ENCODE measurements around the gene ANKRD26.

Gene ANKRD26

DNA sequence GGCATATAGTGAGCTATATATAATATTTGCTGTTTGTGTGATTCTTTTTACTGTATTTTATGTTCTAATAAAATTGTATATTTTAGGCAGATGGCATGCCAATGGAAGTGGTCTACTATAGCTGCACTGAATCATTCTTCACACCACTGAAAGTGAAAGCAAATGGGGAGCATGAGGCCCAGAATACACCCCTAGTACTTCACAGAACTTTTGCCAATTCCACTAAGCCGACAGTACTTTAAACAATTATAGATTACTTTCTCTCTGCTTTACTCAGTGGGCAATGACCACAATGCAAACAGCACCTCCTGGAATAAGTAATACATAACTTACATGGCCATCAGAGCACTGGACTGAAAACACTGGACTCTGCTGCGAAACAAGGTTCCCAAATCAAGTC, 70.2 kb downstream of the ANKRD26 start:
- H3K4me3 ChIP-seq (ENCODE audit: low read depth, low read length): no peak overlapping the region
- TF ChIP-seq, protein P1, sequence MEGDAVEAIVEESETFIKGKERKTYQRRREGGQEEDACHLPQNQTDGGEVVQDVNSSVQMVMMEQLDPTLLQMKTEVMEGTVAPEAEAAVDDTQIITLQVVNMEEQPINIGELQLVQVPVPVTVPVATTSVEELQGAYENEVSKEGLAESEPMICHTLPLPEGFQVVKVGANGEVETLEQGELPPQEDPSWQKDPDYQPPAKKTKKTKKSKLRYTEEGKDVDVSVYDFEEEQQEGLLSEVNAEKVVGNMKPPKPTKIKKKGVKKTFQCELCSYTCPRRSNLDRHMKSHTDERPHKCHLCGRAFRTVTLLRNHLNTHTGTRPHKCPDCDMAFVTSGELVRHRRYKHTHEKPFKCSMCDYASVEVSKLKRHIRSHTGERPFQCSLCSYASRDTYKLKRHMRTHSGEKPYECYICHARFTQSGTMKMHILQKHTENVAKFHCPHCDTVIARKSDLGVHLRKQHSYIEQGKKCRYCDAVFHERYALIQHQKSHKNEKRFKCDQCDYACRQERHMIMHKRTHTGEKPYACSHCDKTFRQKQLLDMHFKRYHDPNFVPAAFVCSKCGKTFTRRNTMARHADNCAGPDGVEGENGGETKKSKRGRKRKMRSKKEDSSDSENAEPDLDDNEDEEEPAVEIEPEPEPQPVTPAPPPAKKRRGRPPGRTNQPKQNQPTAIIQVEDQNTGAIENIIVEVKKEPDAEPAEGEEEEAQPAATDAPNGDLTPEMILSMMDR (IDR thresholded peaks at IDR 0.05; ENCODE audit: control insufficient read depth, extremely low read depth, insufficient read depth): no peak
- DNase-seq (ENCODE audit: low read depth): no peak

DNA sequence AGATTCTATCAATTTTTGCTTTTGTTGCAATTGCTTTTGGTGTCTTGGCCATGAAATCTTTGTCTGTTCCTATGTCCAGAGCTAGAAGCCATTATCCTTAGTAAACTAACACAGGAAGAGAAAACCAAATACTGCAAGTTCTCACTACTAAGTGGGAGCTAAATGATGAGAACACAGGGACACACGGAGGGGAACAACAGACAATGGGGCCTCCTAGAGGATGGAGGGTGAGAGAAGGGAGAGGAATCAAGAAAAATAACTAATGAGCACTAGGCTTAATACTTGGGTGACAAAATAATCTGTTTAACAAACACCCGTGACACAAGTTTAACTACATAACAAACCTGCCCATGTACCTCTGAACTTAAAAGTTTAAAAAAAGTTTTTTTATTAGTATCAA, 78.2 kb downstream of the ANKRD26 start:
- TF ChIP-seq, protein P1 (IDR thresholded peaks at IDR 0.05; ENCODE audit: control insufficient read depth, extremely low read depth, insufficient read depth): no peak
- no peak for DNase-seq (ENCODE audit: low read depth)
- H3K4me3 ChIP-seq (ENCODE audit: low read depth, low read length): no peak overlapping the region

DNA sequence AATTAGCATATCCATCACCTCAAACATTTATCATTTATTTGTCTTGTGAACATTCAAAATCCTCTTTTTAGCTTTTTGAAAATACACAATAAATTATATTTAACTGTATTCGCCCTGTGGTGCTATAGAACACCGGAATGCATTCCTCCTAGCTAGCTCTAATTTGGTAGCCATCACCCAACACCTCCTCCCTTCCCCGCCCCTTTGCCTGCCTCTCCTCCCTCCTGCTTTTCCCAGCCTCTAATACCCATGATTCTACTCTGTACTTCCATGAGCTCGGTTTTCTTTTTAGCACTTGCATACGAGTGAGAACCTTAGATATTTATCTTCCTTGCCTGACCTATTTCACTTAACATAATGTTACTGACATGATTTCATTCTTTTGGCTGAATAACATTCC, 80.1 kb downstream of the ANKRD26 start:
- no peak overlapping the region for H3K4me3 ChIP-seq (ENCODE audit: low read depth, low read length)
- TF ChIP-seq, protein P1 (IDR thresholded peaks at IDR 0.05; ENCODE audit: control insufficient read depth, extremely low read depth, insufficient read depth): no peak
- no peak for DNase-seq (ENCODE audit: low read depth)

DNA sequence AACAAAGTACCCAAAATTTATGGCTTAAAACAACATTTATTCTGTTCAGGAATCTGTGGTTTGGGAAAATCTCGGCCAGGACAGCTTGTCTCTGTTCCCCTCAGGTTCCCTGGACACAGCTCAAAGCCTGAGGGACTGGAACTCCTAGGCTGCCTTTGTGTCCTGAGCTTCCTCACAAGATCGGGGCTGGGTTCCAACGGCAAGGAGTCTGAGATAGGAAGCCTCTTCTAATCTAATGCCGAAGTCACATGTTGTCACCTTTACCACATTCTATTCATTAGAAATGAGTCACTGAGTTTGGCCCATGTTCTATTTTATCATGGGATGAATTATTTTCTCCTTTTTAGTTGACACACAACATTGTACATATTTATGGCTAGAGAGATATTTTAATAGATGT, 80.5 kb downstream of the ANKRD26 start:
- no peak overlapping the region for H3K4me3 ChIP-seq (ENCODE audit: low read depth, low read length)
- TF ChIP-seq, protein P1 (IDR thresholded peaks at IDR 0.05; ENCODE audit: control insufficient read depth, extremely low read depth, insufficient read depth): no peak
- no peak for DNase-seq (ENCODE audit: low read depth)

DNA sequence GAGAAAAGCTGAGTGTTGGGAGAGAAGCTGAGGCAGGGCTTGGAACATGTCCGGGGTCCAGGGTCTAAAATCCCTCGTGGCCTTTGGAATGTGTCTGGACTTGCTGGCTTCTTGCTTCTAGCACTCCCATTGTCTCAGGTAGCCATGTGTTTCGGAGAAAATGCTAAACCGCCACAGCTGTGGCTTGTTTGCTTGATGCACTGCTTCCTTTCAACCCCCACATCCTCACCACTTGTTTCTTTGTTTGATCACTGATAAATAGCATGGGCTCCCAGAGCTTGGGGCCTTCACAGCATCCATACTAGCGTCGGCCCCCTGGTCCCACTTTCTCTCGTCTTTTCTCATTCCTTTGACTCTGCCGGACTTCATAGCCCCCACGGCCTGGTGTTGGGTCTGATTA, 102.7 kb downstream of the ANKRD26 start:
- TF ChIP-seq, protein P1 (IDR thresholded peaks at IDR 0.05; ENCODE audit: control insufficient read depth, extremely low read depth, insufficient read depth): no peak
- no peak overlapping the region for H3K4me3 ChIP-seq (ENCODE audit: low read depth, low read length)
- no peak for DNase-seq (ENCODE audit: low read depth)

DNA sequence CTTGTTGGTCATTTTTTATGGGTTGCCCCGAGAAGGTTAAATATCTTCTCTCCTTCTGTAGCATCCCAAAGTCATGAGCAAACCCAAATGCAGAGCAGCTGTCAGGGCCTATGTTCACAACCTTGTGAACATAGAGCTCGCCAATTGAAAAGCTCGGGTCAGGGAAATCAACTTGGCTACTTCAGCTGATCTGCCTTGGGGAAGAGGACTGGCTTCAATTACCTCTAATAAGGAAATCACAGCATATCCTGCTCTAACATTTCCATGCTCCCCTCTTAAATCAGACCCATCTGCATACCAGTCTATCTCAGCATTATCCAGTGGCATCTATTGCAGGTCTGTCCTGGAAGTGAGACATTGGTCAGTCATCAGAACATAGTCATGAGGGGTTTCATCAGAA, 105.6 kb downstream of the ANKRD26 start:
- DNase-seq (ENCODE audit: low read depth): no peak
- no peak overlapping the region for H3K4me3 ChIP-seq (ENCODE audit: low read depth, low read length)
- TF ChIP-seq, protein P1 (IDR thresholded peaks at IDR 0.05; ENCODE audit: control insufficient read depth, extremely low read depth, insufficient read depth): no peak

DNA sequence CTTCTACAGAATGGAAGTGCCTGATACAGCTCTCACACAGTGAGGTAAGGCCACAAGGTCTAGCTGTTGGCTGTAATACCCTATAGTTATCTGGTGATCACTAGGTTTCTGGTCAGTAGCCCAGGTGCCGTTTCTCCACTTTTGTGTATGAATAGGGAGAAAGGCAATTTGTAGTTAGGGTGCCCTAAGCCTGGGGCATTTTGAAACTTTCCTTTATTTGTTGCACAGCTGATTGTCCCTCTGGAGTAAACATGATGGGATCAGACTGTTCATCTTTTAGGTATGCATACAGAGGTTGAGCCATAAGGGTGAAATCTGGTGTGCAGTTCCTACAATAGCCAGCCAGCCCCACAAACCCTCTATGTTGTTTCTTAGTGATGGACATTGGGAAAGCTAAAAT, 112.4 kb downstream of the ANKRD26 start:
- TF ChIP-seq, protein P1 (IDR thresholded peaks at IDR 0.05; ENCODE audit: control insufficient read depth, extremely low read depth, insufficient read depth): no peak
- no peak for DNase-seq (ENCODE audit: low read depth)
- H3K4me3 ChIP-seq (ENCODE audit: low read depth, low read length): no peak overlapping the region
